ENCODE results near the gene DDOST.
"Not testable (repeated sequence)": the region's sequence is repeated elsewhere in the genome, so short reads cannot be mapped to it uniquely, and the experiment has no call there.

DDOST gene

DNA sequence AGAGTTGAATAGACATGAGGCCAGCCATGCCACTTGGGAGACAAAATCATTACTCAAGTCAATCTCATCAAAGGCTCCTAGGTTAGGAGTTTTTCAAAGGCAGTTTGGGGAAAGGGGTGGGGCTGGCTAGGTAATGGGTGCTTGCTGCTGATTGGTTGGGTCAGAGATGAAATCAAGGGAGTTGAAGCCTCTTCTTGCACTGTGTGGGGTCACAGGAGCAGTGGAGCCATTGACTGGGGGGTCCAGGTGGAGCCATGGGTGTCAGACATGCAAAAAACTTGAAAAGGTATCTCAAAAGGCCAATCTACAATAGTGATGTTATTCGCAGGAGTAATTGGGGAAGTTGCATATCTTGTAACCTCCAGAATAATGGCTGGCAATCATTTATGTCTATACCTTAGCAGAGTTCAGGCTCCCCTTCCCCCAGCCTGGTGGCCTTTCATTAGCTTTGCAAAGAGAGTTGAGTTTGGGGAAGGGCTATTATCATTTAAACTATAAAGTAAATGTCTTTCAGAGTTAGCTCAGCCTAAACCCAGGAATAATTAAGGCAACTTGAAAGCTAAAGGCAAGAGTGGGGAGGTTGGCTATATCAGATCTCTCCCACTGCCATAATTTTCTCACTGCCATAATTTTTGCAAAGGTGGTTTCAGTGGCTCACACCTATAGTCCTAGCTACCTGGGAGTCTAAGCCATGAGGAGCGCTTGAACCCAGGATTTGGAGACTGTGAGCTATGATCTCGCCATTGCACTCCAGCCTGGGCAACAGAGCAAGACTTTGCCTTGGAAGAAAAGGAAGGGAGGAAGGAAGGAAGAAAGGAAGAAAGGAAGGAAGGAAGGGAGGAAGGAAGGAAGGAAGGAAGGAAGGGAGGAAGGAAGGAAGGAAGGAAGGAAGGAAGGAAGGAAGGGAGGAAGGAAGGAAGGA lies 35.7 kb downstream of the DDOST start:
- DNase-seq (ENCODE audit: low read depth in 2 of 2), result no peak

- DNase-seq (ENCODE audit: low read depth in 2 of 2), result no peak
Measured at GRCh38 chr1:20624709-20625108, 36.5 kb downstream of the DDOST start.

DNA sequence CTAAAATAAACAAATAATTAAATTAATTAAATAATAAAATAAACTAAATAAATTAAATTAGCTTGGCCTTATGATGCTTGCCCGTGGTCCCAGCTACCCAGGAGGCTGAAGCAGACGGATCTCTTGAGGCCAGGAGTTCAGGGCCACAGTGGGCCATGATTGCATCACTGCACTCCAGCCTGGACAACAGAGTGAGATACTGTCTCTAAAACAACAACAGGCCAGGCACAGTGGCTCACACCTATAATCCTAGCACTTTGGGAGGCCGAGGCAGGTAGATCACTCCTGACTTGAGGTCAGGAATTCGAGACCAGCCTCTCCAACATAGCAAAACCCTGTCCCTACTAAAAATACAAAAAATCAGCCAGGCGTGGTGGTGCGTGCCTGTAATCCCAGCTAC lies 40.2 kb downstream of the DDOST start:
- DNase-seq (ENCODE audit: low read depth in 2 of 2), result no peak

DNA sequence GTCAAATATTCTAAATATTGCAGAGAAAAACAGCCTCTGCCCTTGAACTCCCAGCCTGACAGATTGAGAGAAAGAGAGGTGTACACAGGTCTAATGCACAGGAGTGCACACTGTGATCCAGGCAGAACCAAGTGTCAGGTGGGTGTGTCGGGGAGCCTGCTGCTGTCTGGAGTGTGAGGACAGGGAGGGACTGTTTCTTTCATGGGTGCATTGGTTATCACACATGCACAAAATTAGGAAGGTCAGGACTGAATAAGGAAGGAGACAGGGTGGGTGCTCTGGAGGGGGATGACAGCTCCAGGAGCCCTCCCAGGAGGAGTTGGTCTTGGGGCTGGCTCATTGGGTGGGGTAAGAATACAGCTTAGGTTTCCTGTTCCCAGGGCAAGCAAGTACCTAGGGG lies 41.2 kb downstream of the DDOST start:
- DNase-seq (ENCODE audit: low read depth in 2 of 2), result no peak

GRCh38 chr1:20618550-20618949 lies 42.6 kb downstream of the DDOST start:
- no peak for DNase-seq (ENCODE audit: low read depth in 2 of 2)

- DNase-seq (ENCODE audit: low read depth in 2 of 2), result no peak
Measured at GRCh38 chr1:20616847-20617487, 44.2 kb downstream of the DDOST start.

- DNase-seq (ENCODE audit: low read depth in 2 of 2), result no peak
Measured at GRCh38 chr1:20615946-20616846, 45.0 kb downstream of the DDOST start.

DNA sequence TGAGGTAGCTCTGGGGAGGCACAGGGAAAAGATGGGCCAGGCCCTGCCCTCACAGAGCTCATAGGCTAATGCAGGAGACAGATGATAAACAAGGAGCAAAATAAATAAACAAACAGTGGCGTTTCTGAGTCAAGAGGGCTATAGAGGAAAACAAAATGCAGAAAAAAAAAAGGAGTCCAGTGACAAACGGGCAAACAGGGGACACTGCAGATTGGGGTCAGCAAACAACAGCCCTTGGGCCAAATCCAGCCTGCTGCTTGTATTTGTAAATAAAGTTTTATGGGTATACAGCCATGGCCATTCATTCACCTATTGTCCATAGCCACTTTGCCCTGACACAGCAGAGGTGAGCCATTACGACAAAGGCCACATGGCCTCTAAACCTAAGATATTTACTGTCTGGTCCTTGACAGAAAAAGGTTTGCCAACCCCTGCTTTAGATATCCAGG lies 47.0 kb downstream of the DDOST start:
- no peak for DNase-seq (ENCODE audit: low read depth in 2 of 2)

DNA sequence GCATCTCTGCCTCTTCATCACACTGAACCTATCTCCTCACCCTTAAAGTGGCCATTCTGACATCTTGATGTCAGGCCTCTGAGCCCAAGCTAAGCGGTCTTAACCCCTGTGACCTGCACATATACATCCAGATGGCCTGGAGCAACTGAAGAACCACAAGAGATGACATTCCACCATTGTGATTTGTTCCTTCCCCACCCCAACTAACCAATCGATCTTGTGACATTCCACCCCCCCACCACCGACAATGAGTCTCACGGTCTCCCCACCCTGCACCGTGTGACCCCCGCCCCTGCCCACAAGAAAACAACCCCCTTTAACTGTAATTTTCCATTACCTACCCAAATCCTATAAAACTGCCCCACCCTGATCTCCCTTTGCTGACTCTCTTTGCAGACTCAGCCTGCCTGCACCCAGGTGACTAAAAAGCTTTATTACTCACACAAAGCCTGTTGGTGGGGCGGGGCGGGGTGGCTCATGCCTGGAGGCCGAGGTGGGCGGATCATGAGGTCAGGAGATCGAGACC lies 48.9 kb downstream of the DDOST start:
- no peak for DNase-seq (ENCODE audit: low read depth in 2 of 2)

DNA sequence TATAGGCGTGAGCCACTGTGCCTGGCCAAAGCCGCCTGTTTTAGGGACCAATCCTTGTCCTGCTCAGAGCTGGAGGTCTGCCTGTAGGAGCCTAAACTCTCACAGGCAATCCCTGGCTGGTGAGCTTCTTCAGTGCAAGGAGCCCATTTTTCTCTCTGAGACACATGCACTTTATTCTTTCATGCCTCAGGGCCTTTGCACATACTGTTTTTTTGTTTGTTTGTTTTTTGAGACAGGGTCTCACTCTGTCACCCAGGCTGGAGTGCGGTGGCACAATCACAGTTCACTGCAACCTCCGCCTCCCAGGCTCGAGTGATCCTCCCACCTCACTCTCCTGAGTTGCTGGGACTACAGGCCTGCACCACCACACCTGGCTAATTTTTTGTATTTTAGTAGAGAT lies 49.5 kb downstream of the DDOST start:
- no peak for DNase-seq (ENCODE audit: low read depth in 2 of 2)

GRCh38 chr1:20610970-20611369 lies 50.2 kb downstream of the DDOST start:
- DNase-seq (ENCODE audit: low read depth in 2 of 2), result no peak

- DNase-seq (ENCODE audit: low read depth in 2 of 2), result no peak
Measured at GRCh38 chr1:20609541-20609940, 51.6 kb downstream of the DDOST start.

DNA sequence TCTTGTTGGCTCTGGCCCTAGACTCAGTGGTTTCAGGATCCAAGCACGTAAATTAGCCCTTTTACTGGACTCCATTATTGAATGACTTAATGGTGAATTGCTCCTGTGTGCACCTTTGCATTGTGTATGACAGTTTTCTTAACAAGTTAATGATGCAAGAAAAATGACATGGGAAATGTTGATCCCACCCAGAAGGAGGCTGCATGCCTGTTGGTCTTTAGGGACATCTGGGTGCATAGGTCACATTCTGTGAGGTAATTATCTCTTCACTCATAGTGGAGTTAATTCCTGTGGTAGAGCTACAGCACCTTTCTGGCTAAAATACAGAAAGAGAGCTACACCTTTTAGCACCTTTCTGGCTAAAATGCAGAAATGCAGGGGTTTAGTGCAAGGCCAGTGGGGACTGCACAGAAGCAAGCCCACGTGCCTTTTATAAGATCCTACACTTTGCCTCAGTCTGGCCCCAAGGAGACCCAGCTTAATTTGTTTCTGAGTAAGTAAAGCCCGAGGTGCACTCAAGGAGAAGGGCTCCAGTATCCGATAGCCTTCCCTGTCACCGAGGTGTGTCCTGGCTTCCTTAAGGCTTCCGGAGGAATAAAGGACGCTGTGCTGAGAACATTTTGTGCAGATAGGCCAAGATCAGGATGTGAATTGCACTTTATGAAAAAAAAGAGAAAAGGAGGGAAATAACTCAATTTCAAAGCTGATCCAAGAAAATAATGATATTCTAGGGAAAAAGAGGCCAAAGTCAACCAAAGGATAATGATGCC lies 54.2 kb downstream of the DDOST start:
- not testable (repeated sequence) for DNase-seq (ENCODE audit: low read depth in 2 of 2)

DNA sequence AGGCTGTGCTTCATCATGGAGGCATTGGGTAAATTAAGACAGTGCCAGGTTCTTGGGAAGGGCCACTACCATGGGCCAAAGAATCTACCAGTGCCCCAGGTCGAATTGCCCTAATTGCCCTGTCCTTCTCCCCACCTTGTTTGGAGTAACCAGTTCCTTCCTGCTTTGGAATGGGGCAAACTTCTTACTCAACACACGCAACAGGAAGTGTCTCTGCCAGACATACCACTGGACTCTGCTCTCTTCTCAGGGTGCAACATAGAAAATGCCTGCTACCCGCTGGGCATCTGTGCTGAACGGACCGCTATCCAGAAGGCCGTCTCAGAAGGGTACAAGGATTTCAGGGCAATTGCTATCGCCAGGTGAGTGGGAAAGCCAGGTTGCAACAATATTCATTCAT lies 56.5 kb downstream of the DDOST start:
- DNase-seq (ENCODE audit: low read depth in 2 of 2), result no peak

DNA sequence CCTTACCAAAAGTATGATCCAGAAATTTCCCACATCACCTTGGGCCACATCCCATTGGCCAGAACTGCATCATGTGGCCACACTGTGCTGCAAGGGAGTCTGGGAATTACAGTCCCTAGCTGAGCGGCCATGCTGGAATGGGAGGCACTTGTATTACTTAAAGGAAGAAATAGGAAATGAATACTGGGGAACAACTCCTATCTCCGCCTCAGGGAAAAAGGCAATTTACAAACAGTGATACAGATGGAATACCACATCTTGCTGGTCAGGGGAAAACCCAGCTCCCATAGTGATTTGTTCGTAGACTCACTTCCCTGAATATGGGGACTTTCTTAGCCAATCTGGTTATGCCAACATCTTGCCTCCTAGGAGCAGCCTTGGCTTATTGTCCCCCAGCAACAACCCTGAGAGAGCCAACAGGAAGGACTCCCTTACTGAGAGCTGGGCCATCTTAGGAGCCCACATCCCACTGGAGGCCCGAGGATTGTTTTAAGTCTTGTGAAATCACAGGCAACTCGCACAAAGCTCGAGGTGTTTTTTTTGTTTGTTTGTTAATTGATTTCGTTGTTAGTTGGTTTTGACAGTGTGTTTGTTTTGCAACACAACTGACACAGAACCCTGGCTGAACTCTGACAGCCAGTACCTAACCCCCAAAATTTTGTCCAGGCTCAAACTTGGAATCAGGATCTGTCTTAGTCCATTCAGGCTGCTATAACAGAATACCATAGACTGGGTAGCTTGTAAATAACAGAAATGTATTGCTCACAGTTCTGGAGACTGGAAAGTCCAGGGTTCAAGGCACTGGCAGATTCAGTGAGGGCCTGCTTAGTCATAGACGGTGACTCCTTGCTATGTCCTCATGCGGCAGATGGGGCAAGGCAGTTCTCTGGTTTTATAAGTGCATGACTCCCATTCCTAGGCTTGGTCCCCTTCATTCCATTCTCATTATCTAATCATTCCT lies 57.4 kb downstream of the DDOST start:
- DNase-seq (ENCODE audit: low read depth in 2 of 2), result peak; percentile 64

- DNase-seq (ENCODE audit: low read depth in 2 of 2), result no peak
Measured at GRCh38 chr1:20602851-20603450, 58.2 kb downstream of the DDOST start.

Measured in fibroblast of skin of left biceps (primary cell).